ENCODE data around the gene SYT7.

DNA sequence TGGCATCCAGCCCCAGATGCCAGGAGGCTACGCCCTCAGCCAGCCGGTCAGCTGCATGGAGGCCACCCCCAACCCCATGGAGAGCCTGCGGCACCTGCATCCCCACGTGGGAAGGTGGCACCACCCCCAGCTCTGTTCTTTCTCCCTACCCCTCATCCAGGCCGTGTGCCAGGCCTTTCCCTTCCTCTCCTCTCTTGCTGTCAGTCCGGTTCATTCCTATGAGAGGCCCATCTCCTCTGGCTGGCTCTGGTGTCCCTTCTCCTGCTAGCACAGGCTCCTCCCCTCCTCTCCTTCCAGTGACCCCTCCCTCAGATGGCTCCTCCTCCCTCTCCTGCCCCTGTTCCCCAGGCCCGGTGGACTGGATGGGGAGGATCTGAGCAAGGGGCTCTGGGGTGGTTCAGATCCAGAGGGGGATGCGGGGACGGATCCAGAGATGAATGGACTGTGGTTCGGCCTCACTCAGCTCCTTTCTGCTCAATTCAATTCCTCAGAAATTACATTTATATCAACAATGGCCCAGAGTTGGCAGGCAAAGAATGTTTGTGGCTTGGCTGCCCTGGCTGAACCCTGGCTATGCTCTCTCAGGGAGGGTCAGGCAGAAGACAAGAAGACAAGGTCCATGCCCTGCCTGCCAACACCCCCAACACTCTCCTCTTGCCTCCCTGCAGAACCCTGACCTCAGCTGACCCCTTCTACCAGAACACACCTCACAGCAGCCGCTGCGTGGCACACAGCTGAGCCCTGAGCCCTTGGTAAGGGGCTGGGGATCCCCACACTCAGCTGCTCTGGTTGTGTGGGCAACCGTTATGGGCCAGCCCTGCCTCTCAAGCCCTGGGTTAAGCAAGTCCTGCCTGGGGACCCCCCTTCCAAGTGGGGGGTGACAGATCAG is 90.8 kb downstream of the SYT7 start:
- TF ChIP-seq POLR2A (IDR thresholded peaks at IDR 0.05) (no peak), CTCF (IDR thresholded peaks at IDR 0.05) (no peak)

Data from heart left ventricle (tissue), 13 donors.